Tibial nerve (tissue), 4 donors: ENCODE measurements around the gene MYO6. TPM values are rescaled to one million over a fixed set of nuclear protein-coding genes. Genes with fewer than 3 reads are reported as not detected.

ENCODE experiments used
- DNase-seq, 2 donors: peaks; one replicate each; pipeline ENCODE4 v3.0.0-alpha.2; 2019; ENCODE audit warnings: low spot score in 2 of 2
- H3K27ac ChIP-seq, 4 donors: fragments of 200-600 bp; sonication (generic) in 3 of 4; one replicate each; pipeline ENCODE4 v1.5.1; 2017 to 2019; ENCODE audit warnings: mild to moderate bottlenecking in 1 of 4
- H3K27me3 ChIP-seq, 2 donors: fragments of 200-600 bp; sonication (generic) in 1 of 2; one replicate each; pipeline versions ENCODE4 v1.5.1 to v1.6.0; 2017 to 2019
- H3K36me3 ChIP-seq, 3 donors: fragments of 200-600 bp; sonication (generic); one replicate each; pipeline ENCODE4 v1.5.1; 2018 to 2019
- H3K4me1 ChIP-seq, 4 donors: fragments of 200-600 bp; sonication (generic) in 3 of 4; one replicate each; pipeline ENCODE4 v1.5.1; 2017 to 2019
- H3K4me3 ChIP-seq, 4 donors: fragments of 200-600 bp; sonication (generic) in 3 of 4; one replicate each; pipeline ENCODE4 v1.5.1; 2017 to 2019; ENCODE audit warnings: mild to moderate bottlenecking in 1 of 4, moderate library complexity in 1 of 4
- H3K9me3 ChIP-seq, 4 donors: fragments of 200-600 bp; sonication (generic) in 3 of 4; one replicate each; pipeline ENCODE4 v1.5.1; 2017 to 2019
- CTCF ChIP-seq, 5 experiments: fragments of 200-600 bp in 3 of 5; fragments of 450-650 bp in 2 of 5; sonication (generic) in 3 of 5; IDR thresholded peaks; one replicate each; pipeline ENCODE4 v1.5.1; 2016 to 2019; ENCODE audit warnings: antibody characterized with exemption in 5 of 5, mild to moderate bottlenecking in 3 of 5, moderate library complexity in 2 of 5
- EP300 ChIP-seq, 2 donors: sonication (generic); formaldehyde crosslinking; IDR thresholded peaks; one replicate each; pipeline ENCODE4 v1.6.1; 2017; ENCODE audit warnings: antibody characterized with exemption in 2 of 2, mild to moderate bottlenecking in 1 of 2
- POLR2A ChIP-seq, 2 donors: fragments of 450-650 bp; IDR thresholded peaks; one replicate each; pipeline ENCODE4 v1.6.1; 2017; ENCODE audit warnings: antibody characterized with exemption in 2 of 2, mild to moderate bottlenecking in 2 of 2, moderate library complexity in 2 of 2
- WGBS, 2 donors: methylation state at CpG; one replicate each; pipeline ENCODE4 v1.1.5; 2018; 5-methylcytosine and 5-hydroxymethylcytosine counted together
- total RNA-seq, 4 donors: library from RNA; depleted of rRNA; stranded (reverse); fragments of >200 nt; gene quantifications; one replicate each; pipeline ENCODE4 v1.1.0, GENCODE V29; 2016

MYO6 gene
- total RNA-seq, 4 donors from 2014 or later: 16.5 to 21.3 (median 19.2) TPM

- H3K4me3 ChIP-seq: no peak overlapping the region
- TF ChIP-seq CTCF (IDR thresholded peaks at IDR 0.05): no peak
- no peak for TF ChIP-seq POLR2A (IDR thresholded peaks at IDR 0.05)
- TF ChIP-seq EP300 (IDR thresholded peaks at IDR 0.05): no peak
- H3K27ac ChIP-seq: no peak overlapping the region
- no peaks in the 10 kb centered on the region for H3K9me3 ChIP-seq
- H3K27me3 ChIP-seq: no peaks in the 10 kb centered on the region
- no peaks in the 10 kb centered on the region for H3K4me1 ChIP-seq
- peaks cover 0 to 39% (median 0%) of the 10 kb centered on the region in 3 donors for H3K36me3 ChIP-seq
- DNase-seq: no peak
These were observed 127.1 kb downstream of the MYO6 start for GRCh38 chr6:75876152-75876551.

DNA sequence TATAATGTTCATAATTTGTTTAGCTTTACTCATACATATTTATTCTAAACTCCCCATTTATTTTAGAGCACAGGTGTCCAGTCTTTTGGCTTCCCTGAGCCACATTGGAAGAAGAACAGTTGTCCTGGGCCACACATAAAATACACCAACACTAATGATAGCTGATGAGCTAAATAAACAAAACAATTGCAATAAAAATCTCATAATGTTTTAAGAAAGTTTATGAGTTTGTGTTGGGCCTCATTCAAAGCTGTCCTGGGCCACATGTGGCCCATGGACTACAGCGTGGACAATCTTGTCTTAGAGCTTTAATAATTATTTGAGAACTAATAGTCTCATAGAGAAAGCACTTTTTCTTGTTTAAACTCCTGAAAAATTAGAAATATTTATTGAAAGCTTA lies 131.3 kb downstream of the MYO6 start:
- TF ChIP-seq EP300 (IDR thresholded peaks at IDR 0.05): no peak
- TF ChIP-seq CTCF (IDR thresholded peaks at IDR 0.05): no peak
- no peak for TF ChIP-seq POLR2A (IDR thresholded peaks at IDR 0.05)
- Histone ChIP-seq H3K27me3 (no peaks in the 10 kb centered on the region), H3K27ac (no peak overlapping the region), H3K4me1 (no peaks in the 10 kb centered on the region), H3K36me3 (peaks cover 0 to 18% (median 0%) of the 10 kb centered on the region in 3 donors), H3K9me3 (no peaks in the 10 kb centered on the region), H3K4me3 (no peak overlapping the region)
- DNase-seq: no peak
- 83 to 88% methylated on average over 1 of the region's 1 CpG for WGBS, 2 donors

GRCh38 chr6:75882734-75883133 lies 133.7 kb downstream of the MYO6 start:
- Histone ChIP-seq H3K27ac (no peak overlapping the region), H3K36me3 (peaks cover 0 to 18% (median 0%) of the 10 kb centered on the region in 3 donors), H3K9me3 (no peaks in the 10 kb centered on the region), H3K4me3 (no peak overlapping the region), H3K4me1 (no peaks in the 10 kb centered on the region), H3K27me3 (no peaks in the 10 kb centered on the region)
- no peak for DNase-seq
- 62 to 64% methylated on average over 2 of the region's 2 CpGs for WGBS, 2 donors
- no peak for TF ChIP-seq EP300 (IDR thresholded peaks at IDR 0.05)
- TF ChIP-seq POLR2A (IDR thresholded peaks at IDR 0.05): no peak
- TF ChIP-seq CTCF (IDR thresholded peaks at IDR 0.05): no peak

DNA sequence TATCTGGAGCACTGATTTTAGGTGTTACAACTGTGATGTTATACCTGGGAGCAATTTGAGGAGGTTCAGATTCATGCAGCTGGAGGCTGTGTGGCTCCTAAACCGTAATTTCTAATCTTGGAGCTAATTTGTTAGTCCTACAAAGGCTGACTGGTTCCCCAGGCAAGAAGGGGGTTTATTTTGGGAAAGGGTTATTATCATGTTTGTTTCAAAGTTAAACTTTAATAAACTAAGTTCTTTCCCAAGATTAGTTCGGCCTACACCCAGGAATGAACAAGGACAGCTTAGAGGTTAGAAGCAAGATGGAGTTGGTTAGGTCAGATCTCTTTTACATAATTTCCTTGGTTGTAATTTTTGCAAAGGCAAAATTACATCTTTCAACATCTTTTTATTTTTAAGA lies 135.8 kb downstream of the MYO6 start:
- 98 to 100% methylated on average over 2 of the region's 2 CpGs for WGBS, 2 donors
- no peaks in the 10 kb centered on the region for H3K27me3 ChIP-seq
- no peaks in the 10 kb centered on the region for H3K4me1 ChIP-seq
- H3K27ac ChIP-seq: no peak overlapping the region
- H3K9me3 ChIP-seq: no peaks in the 10 kb centered on the region
- no peak for DNase-seq
- peaks cover 0 to 19% (median 0%) of the 10 kb centered on the region in 3 donors for H3K36me3 ChIP-seq
- TF ChIP-seq CTCF (IDR thresholded peaks at IDR 0.05) (no peak), POLR2A (IDR thresholded peaks at IDR 0.05) (no peak), EP300 (IDR thresholded peaks at IDR 0.05) (no peak)
- H3K4me3 ChIP-seq: no peak overlapping the region

GRCh38 chr6:75892384-75892783 lies 143.3 kb downstream of the MYO6 start:
- no peaks in the 10 kb centered on the region for H3K4me1 ChIP-seq
- TF ChIP-seq POLR2A (IDR thresholded peaks at IDR 0.05) (no peak), EP300 (IDR thresholded peaks at IDR 0.05) (no peak), CTCF (IDR thresholded peaks at IDR 0.05) (no peak)
- H3K27ac ChIP-seq: no peak overlapping the region
- H3K9me3 ChIP-seq: no peaks in the 10 kb centered on the region
- WGBS, 2 donors: 88 to 94% methylated on average over 8 of the region's 8 CpGs
- H3K36me3 ChIP-seq: peaks cover 0 to 34% (median 0%) of the 10 kb centered on the region in 3 donors
- DNase-seq: no peak
- H3K4me3 ChIP-seq: no peak overlapping the region
- H3K27me3 ChIP-seq: no peaks in the 10 kb centered on the region
